ENCODE results near the gene SIVA1.

Gene SIVA1

GRCh38 chr14:104784846-104785707 is 32.1 kb downstream of the SIVA1 start:
- no peak for DNase-seq (ENCODE audit: low spot score)

DNA sequence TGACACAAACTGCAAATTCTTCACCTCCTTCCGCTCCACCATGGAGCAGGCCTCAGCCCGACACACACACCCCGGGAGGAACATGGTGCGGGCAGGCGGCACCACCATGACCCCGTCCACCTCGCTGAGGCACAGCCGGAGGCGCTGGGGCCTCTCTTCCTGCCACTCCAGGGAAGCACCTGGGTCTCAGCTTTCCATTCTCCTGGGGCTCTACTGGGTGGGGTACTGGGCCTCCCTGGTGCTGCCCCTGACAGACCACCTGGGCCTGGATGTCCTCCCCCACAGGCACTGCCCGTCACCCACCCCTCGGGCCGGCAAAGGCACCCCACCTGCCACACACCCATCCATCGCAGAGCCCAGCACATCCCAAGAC is 32.7 kb downstream of the SIVA1 start:
- DNase-seq (ENCODE audit: low spot score) = no peak

GRCh38 chr14:104786091-104786586 is 33.2 kb downstream of the SIVA1 start:
- DNase-seq (ENCODE audit: low spot score) = no peak

DNA sequence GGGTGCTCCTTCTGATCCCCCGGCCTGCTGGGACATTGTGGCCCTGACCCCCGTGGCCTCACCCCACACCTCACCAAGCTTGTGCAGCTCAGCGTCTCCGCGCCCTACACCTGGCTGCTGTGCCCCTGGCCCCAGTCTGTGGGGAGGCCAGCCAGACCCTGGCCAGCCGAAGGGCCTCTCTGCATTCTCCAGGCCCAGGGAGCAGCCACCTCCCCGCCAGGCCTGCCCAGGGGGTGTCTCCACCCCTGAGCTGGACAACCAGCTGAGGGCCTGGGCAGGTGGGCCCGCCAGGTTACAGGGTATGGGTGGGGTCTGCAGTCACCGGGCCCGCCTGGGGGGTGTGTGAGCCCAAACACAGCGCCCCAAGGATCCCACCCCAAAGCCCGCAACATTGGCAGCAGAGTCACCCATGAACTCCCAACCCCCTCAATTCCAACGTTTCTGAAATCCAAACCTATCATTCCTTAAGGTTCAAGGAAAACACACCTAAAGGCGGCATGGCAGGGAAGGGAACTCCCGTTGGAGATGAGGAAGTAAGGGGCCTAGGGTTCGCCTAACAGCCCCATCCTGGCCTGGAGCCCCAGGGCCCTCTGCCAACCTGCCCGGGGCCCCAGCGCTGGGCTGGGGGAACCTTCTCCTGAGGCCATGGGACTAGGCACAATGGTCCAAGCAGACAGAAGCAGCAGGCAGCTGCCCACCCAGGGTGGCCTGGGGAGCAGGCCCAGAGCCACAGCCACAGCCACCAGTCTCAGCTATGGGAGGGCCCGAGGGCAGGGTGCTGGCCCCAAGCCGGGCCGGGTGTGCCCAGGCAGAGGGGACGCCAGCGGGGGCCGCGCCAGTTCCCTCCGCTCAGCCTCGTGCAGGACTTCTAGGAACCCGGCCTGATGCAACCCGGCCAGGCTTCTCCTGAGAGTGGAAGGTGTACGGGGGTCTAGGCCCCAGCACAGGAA is 34.1 kb downstream of the SIVA1 start:
- DNase-seq (ENCODE audit: low spot score) = no peak

- no peak for DNase-seq (ENCODE audit: low spot score)
These were observed 34.8 kb downstream of the SIVA1 start for GRCh38 chr14:104787736-104788135.

DNA sequence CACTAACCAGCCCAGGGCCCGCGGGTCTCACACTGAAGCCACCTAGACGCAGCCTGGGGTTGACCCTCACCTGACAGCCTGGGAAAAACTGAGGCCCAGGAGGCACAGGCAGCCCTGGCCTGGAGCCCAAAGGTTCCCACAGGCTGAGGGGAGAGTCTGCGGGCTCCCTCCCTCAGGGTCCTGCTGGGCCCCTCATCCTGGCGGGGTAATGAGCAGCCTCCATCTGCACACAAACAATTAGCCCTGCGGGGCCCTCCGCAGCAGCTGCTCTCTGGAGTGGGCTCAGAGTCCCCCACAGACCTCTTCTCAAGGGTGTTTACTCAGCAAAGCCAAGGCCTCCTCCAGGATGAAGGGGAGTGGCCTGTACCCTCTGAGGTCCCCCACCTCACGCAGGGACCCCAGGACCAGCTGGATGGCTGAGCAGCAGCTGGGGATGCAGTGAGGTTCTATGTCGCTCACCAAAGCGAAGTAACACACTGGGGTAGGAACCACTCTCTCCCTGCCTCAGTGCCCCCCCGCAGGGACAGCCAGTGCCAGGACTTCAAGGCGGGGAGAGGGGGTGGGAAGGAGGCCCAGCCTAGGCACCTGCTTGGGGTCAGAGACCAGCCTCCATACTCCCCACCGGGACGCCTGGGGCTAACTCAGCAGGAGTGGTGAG is 35.3 kb downstream of the SIVA1 start:
- no peak for DNase-seq (ENCODE audit: low spot score)

DNA sequence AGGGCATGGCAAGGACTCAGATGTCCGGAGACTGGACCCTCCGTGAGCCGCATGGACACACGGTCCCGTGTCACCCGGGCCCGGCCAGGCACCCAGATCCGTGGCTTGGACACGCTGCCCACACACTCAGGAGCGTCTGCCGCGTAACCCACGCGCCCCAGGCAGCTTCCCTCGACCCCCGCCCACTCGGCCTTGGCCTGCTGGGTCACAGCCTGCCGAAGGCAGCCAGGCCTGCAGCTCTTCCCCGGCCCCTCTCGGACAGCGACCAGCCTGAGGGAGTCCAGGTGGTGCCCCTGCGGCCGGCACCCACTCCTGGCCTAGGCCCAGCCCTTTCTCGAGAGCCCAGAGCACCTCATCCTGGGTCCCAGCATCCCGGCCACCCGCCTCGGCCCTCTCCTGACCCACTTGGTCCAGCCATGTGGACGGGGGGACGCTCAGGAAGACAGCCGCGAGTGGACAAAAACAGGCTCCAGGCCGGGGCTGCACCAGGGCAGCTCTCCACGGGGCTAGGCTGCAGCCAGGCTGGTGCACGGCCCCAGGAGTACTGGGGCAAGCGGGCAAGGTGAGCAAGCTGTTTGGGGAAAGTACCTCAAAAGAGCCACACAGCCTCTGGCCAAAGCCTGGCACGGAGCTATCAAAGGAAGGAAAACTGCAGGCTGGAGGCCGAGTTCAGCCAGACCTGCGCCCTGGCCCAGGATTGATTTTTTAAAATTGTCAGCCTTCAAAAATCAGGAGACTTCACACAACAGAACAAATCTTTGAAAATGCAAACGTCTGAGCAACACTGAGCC is 36.1 kb downstream of the SIVA1 start:
- no peak for DNase-seq (ENCODE audit: low spot score)

DNA sequence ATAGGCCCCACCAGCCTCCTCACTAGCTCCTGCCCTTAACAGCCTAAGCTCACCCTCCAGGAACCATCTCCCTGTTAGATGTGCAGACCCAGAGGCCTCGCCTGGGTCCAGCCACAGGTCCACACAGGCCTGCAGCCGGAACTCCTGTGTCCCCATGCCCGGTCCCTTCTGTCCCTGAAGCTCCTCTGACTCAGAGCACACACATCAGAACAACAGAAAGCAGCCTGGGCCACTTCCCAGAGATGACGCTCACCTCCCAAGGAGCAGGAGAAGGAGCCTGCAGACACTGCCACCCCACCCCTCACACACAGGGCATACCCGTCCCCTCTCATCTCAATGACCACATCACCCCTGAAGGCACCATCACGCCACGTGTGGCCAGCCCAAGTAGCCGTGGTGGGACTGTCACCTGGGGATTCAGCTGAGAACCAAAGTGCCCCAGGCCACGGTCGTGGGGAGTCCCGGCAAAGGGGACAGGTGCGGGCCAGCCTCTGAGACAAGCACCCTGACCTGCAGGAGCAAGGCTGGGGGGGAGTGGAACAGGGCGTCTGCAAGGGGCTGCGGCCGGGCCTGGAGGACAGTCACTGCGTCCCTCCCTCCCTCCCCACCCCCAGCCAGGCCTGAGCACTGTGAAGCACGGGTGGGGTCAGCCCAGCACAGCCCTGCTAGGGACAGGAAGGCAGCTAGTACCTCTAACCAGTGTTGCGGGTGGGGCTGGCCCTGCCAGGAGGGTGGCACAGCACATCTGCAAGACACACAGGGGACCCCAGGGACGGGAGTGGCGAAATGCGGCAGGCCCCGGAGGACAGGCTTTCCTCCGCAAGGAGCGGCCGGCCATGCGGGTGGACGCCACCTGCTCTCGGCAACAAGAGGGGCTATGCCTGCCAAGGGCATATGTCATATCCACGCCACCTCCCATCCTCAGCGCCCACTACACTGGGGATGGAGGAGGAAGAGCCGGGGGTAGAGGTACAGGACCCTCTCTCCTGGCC is 37.1 kb downstream of the SIVA1 start:
- no peak for DNase-seq (ENCODE audit: low spot score)

- DNase-seq (ENCODE audit: low spot score) = no peak
These were observed 38.5 kb downstream of the SIVA1 start for GRCh38 chr14:104791425-104791824.

GRCh38 chr14:104792101-104792884 is 39.3 kb downstream of the SIVA1 start:
- DNase-seq (ENCODE audit: low spot score) = no peak

DNA sequence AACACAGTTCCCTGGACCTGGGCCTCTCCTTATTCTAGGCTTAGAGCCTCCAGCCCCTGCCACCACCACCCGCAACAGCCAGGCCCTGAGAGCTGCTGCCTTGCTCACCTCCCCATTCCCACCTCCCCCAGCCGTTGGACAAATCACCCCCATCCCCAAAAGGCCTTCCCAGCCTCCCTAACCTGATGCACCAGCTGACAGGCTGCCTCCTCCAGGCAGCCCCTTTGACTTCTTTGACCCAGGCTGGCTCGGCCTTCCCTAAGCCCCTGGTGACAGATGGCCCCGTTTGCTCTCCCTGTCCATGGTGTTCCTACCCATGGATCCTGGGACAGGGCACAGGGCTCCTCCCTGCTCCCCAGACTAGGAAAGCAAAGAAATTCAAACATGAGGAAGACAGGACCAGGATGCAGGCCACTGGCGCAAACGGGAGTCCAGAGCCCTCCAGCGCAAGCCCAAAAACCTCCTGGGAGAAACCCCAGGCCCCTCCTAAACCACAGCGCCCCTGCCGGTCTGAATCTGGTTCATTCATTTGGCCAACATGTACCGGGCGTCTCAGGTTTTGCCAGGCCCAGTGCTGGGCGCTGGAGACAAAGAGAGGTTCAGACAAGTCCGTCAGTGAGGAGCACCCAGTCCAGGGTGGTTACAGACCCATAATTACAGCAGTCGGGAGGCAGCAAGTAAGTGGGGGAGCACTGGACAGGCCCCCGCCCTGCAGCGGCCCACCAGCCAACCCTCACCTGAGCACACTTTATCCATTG is 40.2 kb downstream of the SIVA1 start:
- DNase-seq (ENCODE audit: low spot score) = no peak

GRCh38 chr14:104793703-104793959 is 40.7 kb downstream of the SIVA1 start:
- no peak for DNase-seq (ENCODE audit: low spot score)

- peak; percentile 20 for DNase-seq (ENCODE audit: low spot score)
These were observed 41.2 kb downstream of the SIVA1 start for GRCh38 chr14:104794099-104794498.

DNA sequence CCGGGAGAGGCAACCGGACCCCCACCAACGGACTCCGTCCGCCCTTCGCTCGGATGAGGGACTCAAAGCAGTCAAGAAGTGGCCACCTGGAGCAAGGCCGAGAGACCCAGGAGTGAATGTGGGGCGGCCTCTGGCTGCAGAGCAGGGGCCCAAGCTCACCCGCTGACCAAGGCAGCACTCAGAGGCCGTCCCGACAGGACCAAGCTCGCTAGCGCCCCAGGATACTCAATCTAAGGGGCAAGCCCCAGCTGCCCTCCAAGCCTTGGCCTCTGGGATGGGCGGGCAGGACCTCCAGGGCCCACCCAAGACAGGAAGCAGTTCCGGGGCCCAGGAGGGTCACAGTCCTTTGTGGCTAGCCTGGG is 41.7 kb downstream of the SIVA1 start:
- no peak for DNase-seq (ENCODE audit: low spot score)

- no peak for DNase-seq (ENCODE audit: low spot score)
These were observed 42.2 kb downstream of the SIVA1 start, which contains the start of gene AKT1 for GRCh38 chr14:104794993-104795780. TSS of gene AKT1 (minus strand) at chr14:104795748. CDS start at chr14:104792643, 3,105 bp downstream.

DNA sequence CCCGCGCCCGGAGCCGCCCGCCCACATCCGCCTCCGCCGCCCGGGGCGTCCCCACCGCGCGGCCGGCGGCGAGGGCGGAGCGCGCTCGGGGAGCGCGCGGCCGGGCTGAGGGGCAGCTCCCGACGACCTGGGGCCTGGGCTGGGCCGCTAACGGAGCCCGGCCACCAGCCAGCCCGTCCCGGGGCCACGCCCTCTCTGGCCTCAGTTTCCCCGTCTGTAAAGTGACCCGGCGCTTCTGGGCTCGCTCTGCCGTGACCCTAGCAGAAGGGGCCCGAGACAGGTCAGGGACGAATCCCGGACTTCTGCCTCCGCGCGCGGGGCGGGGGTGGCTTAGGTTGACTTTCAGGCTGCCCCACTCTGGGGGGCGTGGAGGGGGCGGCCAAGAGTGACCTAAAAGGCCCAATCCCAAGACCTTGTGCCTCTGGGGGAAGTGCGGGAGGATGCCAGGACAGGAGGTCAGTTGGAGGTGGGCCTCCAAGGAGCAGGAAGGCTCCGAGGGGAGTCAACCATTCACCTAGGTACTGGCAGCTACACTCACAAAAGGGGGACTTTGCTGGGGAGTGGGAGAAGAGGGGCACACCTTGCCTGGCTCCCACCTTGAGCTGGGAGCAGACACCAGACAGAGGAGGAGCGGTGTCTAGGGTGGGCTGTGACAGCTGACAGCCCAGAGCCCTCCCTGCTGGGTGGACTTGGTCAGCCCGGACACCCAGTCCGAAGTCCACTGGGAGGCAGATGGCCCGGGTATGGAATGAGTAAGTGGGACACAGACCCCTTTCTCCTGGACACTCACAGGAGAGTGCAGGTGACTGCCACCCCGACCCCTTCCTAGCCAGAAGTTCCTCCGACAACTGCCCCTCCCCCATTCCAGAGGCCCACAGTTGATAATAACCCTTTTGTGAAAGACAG is 43.1 kb downstream of the SIVA1 start:
- DNase-seq (ENCODE audit: low spot score) = peak; percentile 57

DNA sequence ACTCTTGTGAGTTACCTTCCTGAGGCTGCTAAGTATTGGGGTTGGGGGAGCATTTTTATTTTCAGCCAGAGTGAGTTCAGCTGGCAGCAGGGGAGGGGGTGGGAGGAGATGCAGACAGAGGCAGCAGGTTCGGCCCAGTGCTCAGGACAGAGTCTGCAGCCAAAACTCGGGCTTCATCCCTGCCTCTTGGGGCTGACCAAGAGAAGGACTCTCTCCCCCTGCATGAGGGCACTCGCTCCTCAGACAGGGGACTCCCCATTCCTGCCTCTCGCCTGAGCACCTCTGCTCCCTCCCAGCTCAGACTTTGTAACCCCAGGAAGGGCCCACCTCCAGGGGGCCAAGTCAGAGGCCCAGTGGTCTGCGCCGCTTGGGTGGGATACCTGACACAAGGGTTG is 43.7 kb downstream of the SIVA1 start:
- DNase-seq (ENCODE audit: low spot score) = no peak

Measured in CD4-positive, alpha-beta T cell treated with Interleukin-2 at 100 ng/mL for 4 hours (primary cell).